DMS114 treated with DMSO at 0.1 percent for 48 hours (cell line): ENCODE results near the gene ARPC2.
"Not testable (repeated sequence)": the region's sequence is repeated elsewhere in the genome, so short reads cannot be mapped to it uniquely, and the experiment has no call there.

Experiments used
- DNase-seq: peaks from one replicate; lab custom pipeline; 2025; ENCODE audit not compliant: unreplicated experiment; lab: John Stamatoyannopoulos, UW

ARPC2 gene

GRCh38 chr2:218216674-218217359 lies at the start of gene ARPC2:
Gene ARPC2 (plus strand): TSS chr2:218217189. CDS start chr2:218217471, 282 bp downstream.
- peak; percentile 88 for DNase-seq

GRCh38 chr2:218168016-218168415 lies 49.0 kb upstream of the ARPC2 start:
- DNase-seq: no peak

- no peak for DNase-seq
Measured at GRCh38 chr2:218168635-218169462, 48.1 kb upstream of the ARPC2 start.

- DNase-seq: no peak
Measured at GRCh38 chr2:218169757-218170546, 47.0 kb upstream of the ARPC2 start.

GRCh38 chr2:218171744-218172143 lies 45.2 kb upstream of the ARPC2 start:
- DNase-seq: not testable (repeated sequence)

- no peak for DNase-seq
Measured at GRCh38 chr2:218172845-218173244, 44.1 kb upstream of the ARPC2 start.

GRCh38 chr2:218179782-218180181 lies 37.2 kb upstream of the ARPC2 start:
- DNase-seq: no peak

GRCh38 chr2:218180467-218181114 lies 36.4 kb upstream of the ARPC2 start:
- no peak for DNase-seq

GRCh38 chr2:218184331-218184730 lies 32.7 kb upstream of the ARPC2 start:
- no peak for DNase-seq

- peak; percentile 71 for DNase-seq
Measured at GRCh38 chr2:218186355-218186766, 30.6 kb upstream of the ARPC2 start.

GRCh38 chr2:218186876-218187275 lies 30.1 kb upstream of the ARPC2 start:
- DNase-seq: no peak

GRCh38 chr2:218187296-218188015 lies 29.5 kb upstream of the ARPC2 start:
- DNase-seq: no peak

GRCh38 chr2:218188528-218188927 lies 28.5 kb upstream of the ARPC2 start:
- DNase-seq: no peak

- DNase-seq: no peak
Measured at GRCh38 chr2:218192902-218193430, 24.0 kb upstream of the ARPC2 start.

- no peak for DNase-seq
Measured at GRCh38 chr2:218193701-218194100, 23.3 kb upstream of the ARPC2 start.

- DNase-seq: no peak
Measured at GRCh38 chr2:218194880-218195279, 22.1 kb upstream of the ARPC2 start.

GRCh38 chr2:218196974-218197373 lies 20.0 kb upstream of the ARPC2 start:
- no peak for DNase-seq

- no peak for DNase-seq
Measured at GRCh38 chr2:218202266-218202665, 14.7 kb upstream of the ARPC2 start.

GRCh38 chr2:218209078-218209477 lies 7.9 kb upstream of the ARPC2 start:
- DNase-seq: no peak

- no peak for DNase-seq
Measured at GRCh38 chr2:218214116-218214515, 2.9 kb upstream of the ARPC2 start.
